Body of pancreas (tissue), 4 donors: ENCODE results near the gene CFAP100.

Source experiments
- POLR2A ChIP-seq, 3 donors: fragments of 450-650 bp; IDR thresholded peaks; one replicate each; pipeline ENCODE4 v1.6.1; 2016; ENCODE audit warnings: antibody characterized with exemption in 3 of 3, mild to moderate bottlenecking in 2 of 3
- TF ChIP-seq, protein P1 (sequence below), 7 experiments: fragments of 450-650 bp in 4 of 7; fragments of 200-600 bp in 3 of 7; sonication (generic) in 3 of 7; IDR thresholded peaks; one replicate each; pipeline ENCODE4 v1.5.1; 2016 to 2019; ENCODE audit warnings: antibody characterized with exemption in 7 of 7

DNA sequence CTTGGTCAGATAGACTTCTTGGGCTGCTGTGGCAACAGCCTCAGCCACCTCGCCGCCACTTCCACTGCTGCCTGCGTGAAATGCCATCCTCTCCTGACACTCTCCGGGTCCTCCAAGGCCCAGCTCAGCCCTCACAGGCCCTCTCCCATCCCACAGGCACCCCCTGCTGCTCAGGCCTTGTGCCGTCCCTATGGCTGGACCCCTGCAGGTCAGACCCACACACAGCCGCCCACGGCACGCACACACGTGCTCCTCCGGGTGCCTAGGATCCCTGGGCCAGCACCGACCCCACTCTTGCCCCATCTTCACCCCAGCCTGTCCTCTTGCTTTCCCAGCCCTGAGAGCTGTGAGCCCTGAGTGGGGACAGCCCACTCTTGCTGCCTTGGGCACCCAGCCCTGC is 19.7 kb downstream of the CFAP100 start:
- TF ChIP-seq, protein P1, sequence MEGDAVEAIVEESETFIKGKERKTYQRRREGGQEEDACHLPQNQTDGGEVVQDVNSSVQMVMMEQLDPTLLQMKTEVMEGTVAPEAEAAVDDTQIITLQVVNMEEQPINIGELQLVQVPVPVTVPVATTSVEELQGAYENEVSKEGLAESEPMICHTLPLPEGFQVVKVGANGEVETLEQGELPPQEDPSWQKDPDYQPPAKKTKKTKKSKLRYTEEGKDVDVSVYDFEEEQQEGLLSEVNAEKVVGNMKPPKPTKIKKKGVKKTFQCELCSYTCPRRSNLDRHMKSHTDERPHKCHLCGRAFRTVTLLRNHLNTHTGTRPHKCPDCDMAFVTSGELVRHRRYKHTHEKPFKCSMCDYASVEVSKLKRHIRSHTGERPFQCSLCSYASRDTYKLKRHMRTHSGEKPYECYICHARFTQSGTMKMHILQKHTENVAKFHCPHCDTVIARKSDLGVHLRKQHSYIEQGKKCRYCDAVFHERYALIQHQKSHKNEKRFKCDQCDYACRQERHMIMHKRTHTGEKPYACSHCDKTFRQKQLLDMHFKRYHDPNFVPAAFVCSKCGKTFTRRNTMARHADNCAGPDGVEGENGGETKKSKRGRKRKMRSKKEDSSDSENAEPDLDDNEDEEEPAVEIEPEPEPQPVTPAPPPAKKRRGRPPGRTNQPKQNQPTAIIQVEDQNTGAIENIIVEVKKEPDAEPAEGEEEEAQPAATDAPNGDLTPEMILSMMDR (IDR thresholded peaks at IDR 0.05) = no peak
- TF ChIP-seq POLR2A (IDR thresholded peaks at IDR 0.05) = no peak
